Parathyroid adenoma (tissue), 2 donors: ENCODE data around the gene SLU7.

Experiments
- H2AFZ ChIP-seq: fragments of 300-600 bp; sonication (generic); one replicate; pipeline ENCODE4 v1.7.0; 2017; ENCODE audit warnings: antibody characterized with exemption, mild to moderate bottlenecking
- H3K27ac ChIP-seq: fragments of 300-600 bp; sonication (generic); one replicate; pipeline ENCODE4 v1.7.0; 2017
- H3K27me3 ChIP-seq: fragments of 300-600 bp; sonication (generic); one replicate; pipeline ENCODE4 v1.7.0; 2017; ENCODE audit warnings: low read length; ENCODE audit not compliant: control insufficient read depth, insufficient read depth
- H3K36me3 ChIP-seq: fragments of 300-600 bp; sonication (generic); one replicate; pipeline ENCODE4 v1.7.0; 2017; ENCODE audit warnings: low read length; ENCODE audit not compliant: control insufficient read depth, insufficient read depth
- H3K4me1 ChIP-seq: fragments of 300-600 bp; sonication (generic); one replicate; pipeline ENCODE4 v1.7.0; 2017; ENCODE audit warnings: control low read depth
- H3K4me2 ChIP-seq: fragments of 300-600 bp; sonication (generic); one replicate; pipeline ENCODE4 v1.7.0; 2017; ENCODE audit warnings: low read length
- H3K4me3 ChIP-seq: fragments of 300-600 bp; sonication (generic); one replicate; pipeline ENCODE4 v1.7.0; 2017; ENCODE audit warnings: low read depth, low read length
- H3K79me2 ChIP-seq: fragments of 300-600 bp; sonication (generic); one replicate; pipeline ENCODE4 v1.7.0; 2017; ENCODE audit warnings: control low read depth
- H3K9ac ChIP-seq: fragments of 300-600 bp; sonication (generic); one replicate; pipeline ENCODE4 v1.7.0; 2017; ENCODE audit warnings: mild to moderate bottlenecking
- H3K9me3 ChIP-seq: fragments of 300-600 bp; sonication (generic); one replicate; pipeline ENCODE4 v1.7.0; 2017; ENCODE audit warnings: low read length; ENCODE audit not compliant: control insufficient read depth
- TF ChIP-seq, protein P1 (sequence below): fragments of 300-600 bp; sonication (generic); IDR thresholded peaks from one replicate; pipeline ENCODE4 v1.7.0; 2017; ENCODE audit warnings: antibody characterized with exemption, mild to moderate bottlenecking
- donor health status: primary hyperparathyroidism.

The SLU7 gene

DNA sequence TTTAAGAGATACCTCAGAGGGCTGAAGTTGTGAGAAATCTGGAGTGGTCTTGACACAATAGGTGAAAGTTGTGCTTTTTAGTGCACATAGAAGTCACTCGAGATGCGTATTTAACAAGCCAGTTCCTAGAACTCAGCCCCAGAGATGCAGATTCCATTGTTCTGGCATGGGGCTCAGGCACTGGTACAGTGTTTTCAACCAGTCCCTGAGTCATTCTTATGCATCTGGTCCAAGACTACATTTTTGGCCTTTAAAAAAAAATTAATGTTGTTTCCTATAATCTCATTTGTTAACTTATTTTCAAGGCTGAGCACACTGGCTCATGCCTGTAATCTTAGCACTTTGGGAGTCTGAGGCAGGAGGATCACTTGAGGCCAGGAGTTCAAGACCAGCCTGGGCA is 32.4 kb upstream of the SLU7 start:
- H3K27ac ChIP-seq: no peak overlapping the region
- no peaks in the 10 kb centered on the region for H3K9me3 ChIP-seq
- no peaks in the 10 kb centered on the region for H3K36me3 ChIP-seq
- TF ChIP-seq, protein P1, sequence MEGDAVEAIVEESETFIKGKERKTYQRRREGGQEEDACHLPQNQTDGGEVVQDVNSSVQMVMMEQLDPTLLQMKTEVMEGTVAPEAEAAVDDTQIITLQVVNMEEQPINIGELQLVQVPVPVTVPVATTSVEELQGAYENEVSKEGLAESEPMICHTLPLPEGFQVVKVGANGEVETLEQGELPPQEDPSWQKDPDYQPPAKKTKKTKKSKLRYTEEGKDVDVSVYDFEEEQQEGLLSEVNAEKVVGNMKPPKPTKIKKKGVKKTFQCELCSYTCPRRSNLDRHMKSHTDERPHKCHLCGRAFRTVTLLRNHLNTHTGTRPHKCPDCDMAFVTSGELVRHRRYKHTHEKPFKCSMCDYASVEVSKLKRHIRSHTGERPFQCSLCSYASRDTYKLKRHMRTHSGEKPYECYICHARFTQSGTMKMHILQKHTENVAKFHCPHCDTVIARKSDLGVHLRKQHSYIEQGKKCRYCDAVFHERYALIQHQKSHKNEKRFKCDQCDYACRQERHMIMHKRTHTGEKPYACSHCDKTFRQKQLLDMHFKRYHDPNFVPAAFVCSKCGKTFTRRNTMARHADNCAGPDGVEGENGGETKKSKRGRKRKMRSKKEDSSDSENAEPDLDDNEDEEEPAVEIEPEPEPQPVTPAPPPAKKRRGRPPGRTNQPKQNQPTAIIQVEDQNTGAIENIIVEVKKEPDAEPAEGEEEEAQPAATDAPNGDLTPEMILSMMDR: no peak
- H3K4me1 ChIP-seq: peaks cover 5% of the 10 kb centered on the region
- no peak overlapping the region for H3K4me2 ChIP-seq
- H3K79me2 ChIP-seq: no peaks in the 10 kb centered on the region
- H3K4me3 ChIP-seq: no peak overlapping the region
- no peak overlapping the region for H3K9ac ChIP-seq
- no peak overlapping the region for H2AFZ ChIP-seq
- no peaks in the 10 kb centered on the region for H3K27me3 ChIP-seq

DNA sequence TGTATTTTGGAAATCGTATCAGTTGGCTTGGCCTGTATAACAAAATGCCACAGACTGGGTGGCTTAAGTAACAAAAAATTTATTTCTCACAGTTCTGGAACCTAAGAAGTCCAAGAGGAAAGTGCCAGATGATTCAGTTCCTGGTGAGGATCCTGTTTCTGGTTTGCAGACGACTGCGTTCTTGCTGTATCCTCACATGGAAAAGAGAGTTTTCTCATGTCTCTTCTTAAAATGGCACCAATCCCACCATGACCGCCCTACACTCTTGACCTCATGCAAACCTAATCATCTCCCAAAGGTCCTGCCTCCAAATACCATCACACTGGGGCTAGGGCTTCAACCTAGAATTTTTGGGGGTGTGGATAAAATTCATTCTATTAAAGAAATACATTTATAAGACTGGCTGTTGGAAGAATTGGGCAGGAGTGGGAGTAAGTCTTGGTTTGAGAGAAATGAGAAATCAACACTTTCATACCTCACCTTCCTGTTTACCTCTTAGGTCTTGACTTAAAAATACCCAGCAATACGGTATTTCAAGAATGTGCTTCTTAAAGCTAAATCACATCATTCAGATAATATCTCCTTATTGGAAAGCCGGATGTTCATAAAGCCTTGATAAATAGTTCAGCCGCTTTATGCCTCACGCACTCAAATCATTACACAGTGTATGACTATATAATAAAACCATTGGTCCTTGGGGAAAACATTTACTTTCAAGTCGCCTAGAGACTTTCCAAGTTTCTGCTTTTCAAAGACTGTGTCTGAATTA is 31.5 kb upstream of the SLU7 start:
- H3K4me2 ChIP-seq: no peak overlapping the region
- no peaks in the 10 kb centered on the region for H3K27me3 ChIP-seq

DNA sequence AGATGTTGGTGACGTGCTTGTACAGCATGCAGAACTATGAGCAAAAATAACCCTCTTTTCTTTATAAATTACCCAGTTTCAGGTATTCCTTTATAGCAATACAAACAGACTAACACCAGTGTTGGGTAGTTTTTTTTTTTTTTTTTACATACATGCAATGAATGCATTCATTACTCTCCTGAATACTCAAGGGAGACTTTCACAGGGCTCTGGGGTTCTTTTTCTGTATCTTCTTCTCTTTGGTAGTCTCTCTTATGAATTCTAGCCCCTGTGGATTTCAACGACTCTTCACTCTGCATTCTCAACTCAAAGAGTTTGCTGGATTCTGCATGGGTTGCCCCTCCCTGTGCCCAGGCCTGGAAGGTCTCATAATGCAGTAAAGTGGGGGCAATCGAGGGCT is 30.6 kb upstream of the SLU7 start:
- H3K79me2 ChIP-seq: no peaks in the 10 kb centered on the region
- H3K4me3 ChIP-seq: no peak overlapping the region
- no peak overlapping the region for H3K4me2 ChIP-seq
- no peaks in the 10 kb centered on the region for H3K27me3 ChIP-seq
- no peak overlapping the region for H2AFZ ChIP-seq
- H3K9me3 ChIP-seq: no peaks in the 10 kb centered on the region
- peaks cover 5% of the 10 kb centered on the region for H3K4me1 ChIP-seq
- H3K36me3 ChIP-seq: no peaks in the 10 kb centered on the region
- H3K9ac ChIP-seq: no peak overlapping the region
- no peak overlapping the region for H3K27ac ChIP-seq
- TF ChIP-seq, protein P1: no peak

More for the DNA sequence above, 31.5 kb upstream of the SLU7 start:
- peaks cover 5% of the 10 kb centered on the region for H3K4me1 ChIP-seq
- no peak overlapping the region for H2AFZ ChIP-seq
- H3K4me3 ChIP-seq: no peak overlapping the region
- TF ChIP-seq, protein P1: no peak
- no peak overlapping the region for H3K9ac ChIP-seq
- H3K79me2 ChIP-seq: no peaks in the 10 kb centered on the region
- no peak overlapping the region for H3K27ac ChIP-seq
- no peaks in the 10 kb centered on the region for H3K36me3 ChIP-seq
- no peaks in the 10 kb centered on the region for H3K9me3 ChIP-seq

DNA sequence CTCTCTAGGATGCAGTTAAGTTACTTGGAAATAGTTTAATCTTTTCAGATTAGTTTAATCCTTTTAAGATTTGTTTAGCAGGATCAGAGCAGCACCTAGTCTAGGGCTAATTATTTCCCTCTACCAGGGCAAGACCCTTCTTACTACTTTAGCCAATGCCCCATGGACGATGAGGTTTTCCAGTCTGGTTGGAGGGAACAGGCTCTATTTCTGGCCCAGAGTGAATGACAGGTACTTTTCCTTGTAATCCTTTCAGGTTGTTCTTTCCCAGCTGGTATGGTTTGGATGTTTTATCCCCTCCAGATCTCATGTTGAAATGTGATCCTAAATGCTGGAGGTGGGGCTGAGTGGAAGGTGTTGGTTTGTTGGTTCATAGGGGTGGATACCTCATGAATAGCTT is 30.0 kb upstream of the SLU7 start:
- Histone ChIP-seq H3K4me2 (no peak overlapping the region), H2AFZ (no peak overlapping the region), H3K27ac (no peak overlapping the region), H3K9me3 (no peaks in the 10 kb centered on the region), H3K27me3 (no peaks in the 10 kb centered on the region), H3K4me1 (peaks cover 5% of the 10 kb centered on the region), H3K36me3 (no peaks in the 10 kb centered on the region), H3K9ac (no peak overlapping the region), H3K79me2 (no peaks in the 10 kb centered on the region), H3K4me3 (no peak overlapping the region)
- TF ChIP-seq, protein P1: no peak

DNA sequence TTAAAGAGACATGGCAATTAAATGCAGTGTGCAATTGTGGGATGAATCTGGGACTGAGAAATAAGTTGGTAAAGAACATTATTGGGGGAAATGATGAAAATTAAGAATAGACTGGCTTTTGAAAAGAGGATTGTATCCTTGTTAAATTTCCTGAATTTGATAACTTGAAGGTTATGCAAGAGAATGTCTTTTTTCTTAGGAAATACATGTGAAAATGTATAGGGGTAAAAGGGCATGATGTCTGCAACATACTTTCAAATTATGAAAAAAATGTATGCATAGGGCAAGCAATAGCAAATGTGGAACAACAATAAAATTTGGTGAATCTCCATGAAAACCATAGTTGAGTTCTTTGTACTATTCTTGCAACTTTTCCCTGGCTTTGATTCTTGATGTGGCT is 26.9 kb upstream of the SLU7 start:
- no peak overlapping the region for H3K9ac ChIP-seq
- no peak overlapping the region for H2AFZ ChIP-seq
- H3K27ac ChIP-seq: no peak overlapping the region
- H3K4me1 ChIP-seq: no peaks in the 10 kb centered on the region
- TF ChIP-seq, protein P1: no peak
- H3K4me2 ChIP-seq: no peak overlapping the region
- no peaks in the 10 kb centered on the region for H3K36me3 ChIP-seq
- H3K79me2 ChIP-seq: no peaks in the 10 kb centered on the region
- H3K4me3 ChIP-seq: no peak overlapping the region
- no peaks in the 10 kb centered on the region for H3K27me3 ChIP-seq
- no peaks in the 10 kb centered on the region for H3K9me3 ChIP-seq
